Gastrocnemius medialis (tissue), 4 donors: ENCODE results near the gene MISP.

Source experiments
- POLR2A ChIP-seq, 2 donors: fragments of 450-650 bp; IDR thresholded peaks; one replicate each; pipeline ENCODE4 v1.6.1; 2017; ENCODE audit warnings: antibody characterized with exemption in 2 of 2, mild to moderate bottlenecking in 2 of 2, moderate library complexity in 2 of 2
- TF ChIP-seq, protein P1 (sequence below), 5 experiments: fragments of 450-650 bp in 3 of 5; fragments of 200-600 bp in 2 of 5; sonication (generic) in 2 of 5; IDR thresholded peaks in 4 of 5; conservative IDR thresholded peaks in 1 of 5; 1 replicate in 4 of 5; 2 replicates in 1 of 5; pipeline ENCODE4 v1.5.1; 2016 to 2019; ENCODE audit warnings: antibody characterized with exemption in 5 of 5, mild to moderate bottlenecking in 3 of 5, moderate library complexity in 3 of 5

GRCh38 chr19:741506-742131 lies 9.3 kb upstream of the MISP start:
- TF ChIP-seq, protein P1, sequence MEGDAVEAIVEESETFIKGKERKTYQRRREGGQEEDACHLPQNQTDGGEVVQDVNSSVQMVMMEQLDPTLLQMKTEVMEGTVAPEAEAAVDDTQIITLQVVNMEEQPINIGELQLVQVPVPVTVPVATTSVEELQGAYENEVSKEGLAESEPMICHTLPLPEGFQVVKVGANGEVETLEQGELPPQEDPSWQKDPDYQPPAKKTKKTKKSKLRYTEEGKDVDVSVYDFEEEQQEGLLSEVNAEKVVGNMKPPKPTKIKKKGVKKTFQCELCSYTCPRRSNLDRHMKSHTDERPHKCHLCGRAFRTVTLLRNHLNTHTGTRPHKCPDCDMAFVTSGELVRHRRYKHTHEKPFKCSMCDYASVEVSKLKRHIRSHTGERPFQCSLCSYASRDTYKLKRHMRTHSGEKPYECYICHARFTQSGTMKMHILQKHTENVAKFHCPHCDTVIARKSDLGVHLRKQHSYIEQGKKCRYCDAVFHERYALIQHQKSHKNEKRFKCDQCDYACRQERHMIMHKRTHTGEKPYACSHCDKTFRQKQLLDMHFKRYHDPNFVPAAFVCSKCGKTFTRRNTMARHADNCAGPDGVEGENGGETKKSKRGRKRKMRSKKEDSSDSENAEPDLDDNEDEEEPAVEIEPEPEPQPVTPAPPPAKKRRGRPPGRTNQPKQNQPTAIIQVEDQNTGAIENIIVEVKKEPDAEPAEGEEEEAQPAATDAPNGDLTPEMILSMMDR (IDR thresholded peaks at IDR 0.05 in 4 of 5, conservative IDR thresholded peaks at IDR 0.05 in 1 of 5), result no peak
- no peak for TF ChIP-seq POLR2A (IDR thresholded peaks at IDR 0.05)
